ENCODE data around the gene DPH2.

DPH2 gene

GRCh38 chr1:43970502-43970901, 692 bp downstream of the DPH2 start:
- DNase-seq, result no peak

DNA sequence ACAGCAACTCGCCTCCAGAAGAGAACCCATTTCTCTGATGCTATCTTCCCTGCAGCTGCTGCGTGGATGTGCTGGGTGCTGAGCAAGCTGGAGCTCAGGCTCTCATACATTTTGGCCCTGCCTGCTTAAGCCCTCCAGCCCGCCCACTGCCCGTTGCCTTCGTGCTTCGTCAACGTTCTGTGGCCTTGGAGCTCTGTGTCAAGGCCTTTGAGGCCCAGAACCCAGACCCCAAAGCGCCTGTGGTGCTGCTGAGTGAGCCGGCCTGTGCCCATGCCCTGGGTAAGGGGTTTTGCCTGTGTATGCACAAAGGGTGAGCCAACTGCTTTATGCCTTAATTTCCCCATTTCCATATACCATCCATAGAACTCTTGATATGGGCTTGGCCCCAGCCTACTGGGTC, 1.1 kb downstream of the DPH2 start:
- DNase-seq, result no peak

GRCh38 chr1:43971336-43971980, 1.6 kb downstream of the DPH2 start:
- no peak for DNase-seq

DNA sequence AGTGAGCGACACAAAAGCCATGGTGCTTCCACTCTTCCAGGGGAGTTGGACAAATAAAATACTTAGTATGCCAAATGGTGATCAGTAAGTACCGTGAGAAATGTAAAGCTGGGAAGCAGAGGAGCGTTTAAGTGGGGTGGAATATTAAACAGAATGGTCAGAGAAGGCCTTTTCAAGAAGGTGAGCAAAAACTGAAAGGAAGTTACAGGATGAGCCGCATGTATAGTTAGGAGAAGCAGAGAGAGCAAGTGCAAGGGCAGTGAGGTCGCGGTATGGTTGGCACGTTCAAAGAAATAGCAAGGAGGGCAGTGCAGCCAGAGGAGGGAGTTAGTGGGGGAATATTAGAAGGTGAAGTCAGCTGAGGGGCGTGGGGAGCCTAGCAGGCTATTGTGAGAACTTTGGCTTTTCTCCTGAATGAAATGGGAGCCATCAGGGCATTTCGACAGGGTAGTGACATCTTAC, 4.2 kb downstream of the DPH2 start:
- peak in 1 of 2 donors; percentile 3 for DNase-seq

DNA sequence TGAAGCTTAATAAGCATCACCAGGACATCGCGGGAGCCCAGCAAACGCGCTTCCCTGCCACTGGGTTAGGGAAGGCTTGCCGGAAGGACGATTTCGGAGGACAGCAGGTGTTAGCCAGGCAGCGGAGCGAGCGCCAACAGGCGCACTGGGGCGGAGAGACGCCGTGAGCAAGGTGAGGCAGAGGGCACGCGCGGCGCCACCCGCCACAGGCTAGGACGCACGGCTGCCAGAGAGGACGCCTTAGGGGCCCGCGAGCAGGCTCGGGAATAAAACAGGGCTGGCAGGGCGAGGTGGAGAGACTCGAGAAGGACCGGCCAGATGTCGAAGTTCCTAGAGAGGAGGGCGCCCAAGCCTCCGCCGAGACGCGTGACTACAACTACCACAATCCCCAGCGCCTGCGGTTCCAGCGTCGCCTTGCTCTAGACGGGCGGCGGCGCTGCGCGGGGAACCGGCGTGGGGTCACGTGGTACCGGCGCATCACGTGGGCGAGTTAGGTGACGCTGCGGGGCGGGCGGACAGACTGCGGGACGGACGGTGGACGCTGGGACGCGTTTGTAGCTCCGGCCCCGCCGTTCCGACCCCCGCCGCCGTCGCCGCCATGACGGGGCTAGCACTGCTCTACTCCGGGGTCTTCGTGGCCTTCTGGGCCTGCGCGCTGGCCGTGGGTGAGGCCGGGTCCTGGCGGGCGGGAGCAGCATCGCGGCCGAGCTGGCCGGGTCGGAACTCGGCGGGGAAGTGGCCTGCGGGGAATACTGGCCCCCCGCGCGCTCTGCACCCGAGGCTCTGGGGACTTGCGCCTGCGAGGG, 4.8 kb downstream of the DPH2 start, which contains the start of gene ATP6V0B:
TSS of gene ATP6V0B (plus strand) at position 518 of the 806 bp plus-strand sequence. CDS start at position 599, 81 bp downstream.
- DNase-seq, result peak; percentile 97 to 98

DNA sequence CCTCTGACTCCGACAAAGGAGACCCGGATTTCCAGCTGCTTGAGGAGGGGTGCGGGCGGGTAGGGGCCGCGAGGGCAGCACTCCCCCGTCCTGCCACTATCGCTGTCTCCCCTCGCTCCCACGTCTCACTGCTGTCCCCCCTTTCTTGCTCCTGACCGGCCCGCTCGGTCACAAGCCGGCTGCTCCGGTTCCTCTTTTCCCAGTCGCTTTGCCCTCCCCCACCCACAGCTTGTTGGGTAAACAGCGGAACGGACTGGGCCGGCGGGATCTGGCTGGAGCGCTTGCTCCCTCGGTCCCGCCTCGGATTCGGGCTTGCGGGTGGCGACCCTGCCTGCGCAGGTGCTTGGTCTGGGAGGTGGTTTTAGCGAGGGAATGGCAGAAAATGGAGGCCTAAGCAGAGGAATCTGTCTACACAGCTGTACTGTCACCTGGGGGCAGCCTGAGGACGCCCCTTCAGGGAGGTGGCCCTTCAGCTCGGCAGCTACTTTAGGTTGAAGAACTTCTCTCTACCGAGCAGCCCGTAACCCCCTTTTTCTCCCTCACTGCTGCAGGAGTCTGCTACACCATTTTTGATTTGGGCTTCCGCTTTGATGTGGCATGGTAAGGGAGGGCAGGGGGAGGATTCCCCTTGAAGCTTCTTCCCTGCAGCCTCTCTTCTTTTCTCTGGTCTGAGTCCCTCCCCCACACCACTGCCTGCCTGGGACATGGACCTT, 5.6 kb downstream of the DPH2 start:
- peak; percentile 86 to 93 for DNase-seq

DNA sequence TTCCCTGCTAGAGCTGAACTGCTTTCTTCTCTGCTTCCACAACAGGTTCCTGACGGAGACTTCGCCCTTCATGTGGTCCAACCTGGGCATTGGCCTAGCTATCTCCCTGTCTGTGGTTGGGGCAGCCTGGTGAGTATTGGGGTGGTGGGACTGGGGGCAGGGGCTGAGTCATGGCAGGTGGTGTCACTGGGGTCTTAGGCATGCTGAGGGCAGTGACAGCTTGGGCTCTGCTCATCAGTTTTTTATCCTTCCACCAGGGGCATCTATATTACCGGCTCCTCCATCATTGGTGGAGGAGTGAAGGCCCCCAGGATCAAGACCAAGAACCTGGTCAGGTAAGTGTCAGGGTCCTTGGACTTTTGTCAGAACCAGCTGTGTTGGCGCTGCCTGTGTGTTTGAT, 6.2 kb downstream of the DPH2 start:
- DNase-seq, result no peak

- DNase-seq, result no peak
Observed at GRCh38 chr1:43976890-43977289, 7.1 kb downstream of the DPH2 start.

GRCh38 chr1:43977376-43978263, 7.8 kb downstream of the DPH2 start:
- no peak for DNase-seq

GRCh38 chr1:43978264-43978550, 8.4 kb downstream of the DPH2 start:
- DNase-seq, result peak in 1 of 2 donors; percentile 5

GRCh38 chr1:43978551-43979260, 8.9 kb downstream of the DPH2 start, which contains the start of gene B4GALT2:
Gene B4GALT2 (plus strand): TSS chr1:43979210. CDS start chr1:43981161, 1,951 bp downstream.
- peak in 1 of 2 donors; percentile 49 for DNase-seq

DNA sequence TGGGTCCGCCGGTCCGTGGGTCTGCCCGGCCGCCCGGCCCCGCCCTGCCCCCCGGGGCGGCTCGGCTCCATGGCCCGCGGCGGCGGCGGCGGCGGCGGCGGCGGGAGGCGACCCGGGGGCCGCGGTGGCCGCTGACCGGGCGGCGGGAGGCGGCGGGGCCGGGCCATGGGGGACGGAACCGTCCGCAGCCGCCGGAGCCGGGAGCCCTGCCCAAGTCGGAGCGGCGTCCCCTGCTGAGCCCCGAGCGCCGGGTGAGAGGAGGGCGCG, 9.4 kb downstream of the DPH2 start:
- no peak for DNase-seq

- peak; percentile 22 to 57 for DNase-seq
Observed at GRCh38 chr1:43979528-43980254, 9.9 kb downstream of the DPH2 start.

DNA sequence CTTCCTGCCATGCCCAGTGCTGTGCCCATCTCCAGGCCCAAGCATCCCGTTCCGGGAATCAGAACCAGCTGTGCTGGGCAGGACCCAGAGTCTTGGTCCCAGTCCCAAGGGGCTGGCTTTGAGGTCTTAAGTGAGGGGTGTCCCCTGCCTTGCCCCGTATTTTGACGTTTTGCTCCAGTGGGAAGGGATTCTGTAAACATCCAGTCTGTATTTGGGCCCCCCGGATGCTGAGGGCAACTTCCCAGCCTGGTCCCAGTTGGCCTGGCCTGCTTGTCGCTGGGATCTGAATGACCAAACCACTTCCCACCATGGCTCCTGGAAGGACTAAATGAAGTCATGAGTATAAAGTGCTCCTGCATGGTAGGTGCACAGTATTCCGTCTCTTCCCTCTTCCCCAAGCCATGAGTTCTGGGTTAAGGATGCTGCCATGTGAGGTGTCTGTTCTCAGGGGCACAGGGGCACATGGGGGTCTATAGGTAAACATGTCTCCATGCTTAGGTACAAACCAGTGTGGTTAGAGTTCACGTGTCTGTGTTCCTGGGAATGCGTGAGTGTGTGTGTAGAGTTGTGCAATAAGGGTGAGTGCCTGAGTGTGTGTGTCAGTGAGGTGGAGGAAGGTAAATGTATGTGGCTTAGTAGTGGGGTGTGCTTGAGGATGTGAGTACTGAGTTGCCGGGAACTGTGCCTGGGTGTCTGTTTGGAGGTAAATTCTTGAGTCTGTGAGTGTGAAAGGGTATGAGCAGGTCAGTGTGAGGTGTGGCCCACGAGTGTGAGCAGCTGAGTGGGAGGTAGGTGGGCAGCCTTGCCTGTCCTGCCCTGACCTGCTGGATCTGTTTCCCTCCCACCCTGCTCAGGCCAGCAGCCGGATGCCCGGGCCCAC, 10.7 kb downstream of the DPH2 start:
- no peak for DNase-seq

DNA sequence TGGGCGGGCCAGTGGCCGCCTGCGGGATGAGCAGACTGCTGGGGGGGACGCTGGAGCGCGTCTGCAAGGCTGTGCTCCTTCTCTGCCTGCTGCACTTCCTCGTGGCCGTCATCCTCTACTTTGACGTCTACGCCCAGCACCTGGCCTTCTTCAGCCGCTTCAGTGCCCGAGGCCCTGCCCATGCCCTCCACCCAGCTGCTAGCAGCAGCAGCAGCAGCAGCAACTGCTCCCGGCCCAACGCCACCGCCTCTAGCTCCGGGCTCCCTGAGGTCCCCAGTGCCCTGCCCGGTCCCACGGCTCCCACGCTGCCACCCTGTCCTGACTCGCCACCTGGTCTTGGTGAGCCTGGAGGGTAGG, 11.3 kb downstream of the DPH2 start:
- DNase-seq, result no peak

DNA sequence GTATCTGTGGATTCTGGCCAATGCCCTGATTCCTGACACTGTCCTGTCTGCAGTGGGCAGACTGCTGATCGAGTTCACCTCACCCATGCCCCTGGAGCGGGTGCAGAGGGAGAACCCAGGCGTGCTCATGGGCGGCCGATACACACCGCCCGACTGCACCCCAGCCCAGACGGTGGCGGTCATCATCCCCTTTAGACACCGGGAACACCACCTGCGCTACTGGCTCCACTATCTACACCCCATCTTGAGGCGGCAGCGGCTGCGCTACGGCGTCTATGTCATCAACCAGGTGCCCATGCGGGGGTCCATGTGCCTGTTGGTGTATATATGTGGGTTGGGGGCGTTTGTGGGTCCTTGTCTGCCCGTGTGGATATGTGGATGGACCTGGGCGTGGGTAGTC, 11.8 kb downstream of the DPH2 start:
- no peak for DNase-seq

GRCh38 chr1:43982241-43982640, 12.4 kb downstream of the DPH2 start:
- DNase-seq, result no peak

- DNase-seq, result peak; percentile 52 to 53
Observed at GRCh38 chr1:43982808-43983207, 13.0 kb downstream of the DPH2 start.

DNA sequence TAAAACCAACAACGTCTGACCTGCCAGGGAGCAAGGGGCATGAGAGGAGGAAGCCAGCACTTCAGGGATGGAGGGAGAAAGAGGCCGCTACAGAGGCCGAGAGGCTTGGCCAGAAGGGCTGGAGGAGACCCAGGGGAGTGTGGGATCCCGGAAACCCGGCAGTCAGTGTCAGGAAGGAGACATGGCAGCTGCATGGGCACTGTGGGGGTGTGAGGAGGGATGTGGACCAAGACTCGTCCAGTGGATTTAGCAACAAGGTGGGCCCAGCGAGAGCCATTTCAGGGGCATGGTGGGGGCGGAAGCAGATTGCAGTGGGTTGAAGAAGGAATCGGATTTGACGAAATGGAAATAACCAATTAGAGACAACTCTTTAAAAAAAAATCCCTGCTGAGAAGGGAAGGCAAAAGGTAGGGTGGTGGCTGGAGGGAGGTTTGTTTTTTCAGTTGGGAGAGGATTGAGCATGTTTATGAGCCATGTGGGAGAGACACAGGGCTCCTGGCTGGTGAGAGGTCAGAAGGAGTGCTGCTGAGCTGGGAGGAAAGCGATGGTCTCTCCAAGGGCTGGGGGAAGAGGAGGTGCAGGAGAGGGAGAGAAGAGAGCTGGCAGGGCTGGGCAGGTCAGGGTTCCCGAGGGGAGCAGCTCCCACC, 13.6 kb downstream of the DPH2 start:
- DNase-seq, result no peak

- DNase-seq, result no peak
Observed at GRCh38 chr1:43984855-43985254, 15.0 kb downstream of the DPH2 start.

Measured in inflammatory macrophage (primary cell).